Activated B cell treated with CpG ODN at 0.5 μM for 24 hours (primary cell): ENCODE results near the gene IPCEF1. TPM values are rescaled to one million over a fixed set of nuclear protein-coding genes. Genes with fewer than 3 reads are reported as not detected.

Experiments
- ATAC-seq: fragments of 200-7000 bp; cut with Tn5 transposase; one replicate; pipeline ENCODE4 v1.10.0; 2021; ENCODE audit warnings: low read depth, mild to moderate bottlenecking, moderate library complexity
- CTCF ChIA-PET: fragments of 350-600 bp; sonication (Branson Sonifier 250); formaldehyde crosslinking; loops from one replicate; lab custom pipeline; 2021; ENCODE audit warnings: antibody characterized with exemption; lab: Charles Lee
- POLR2A ChIA-PET: fragments of 350-600 bp; sonication (Branson Sonifier 250); formaldehyde crosslinking; loops from one replicate; lab custom pipeline; 2021; ENCODE audit warnings: antibody characterized with exemption; lab: Charles Lee
- DNase-seq: peaks from one replicate; pipeline ENCODE4 v3.0.0; 2022
- H3K27ac Mint-ChIP-seq: one replicate; pipeline ENCODE4 v1.8.0; 2020; ENCODE audit warnings: mixed read lengths
- H3K27me3 Mint-ChIP-seq: one replicate; pipeline ENCODE4 v1.8.0; 2021; ENCODE audit warnings: mixed read lengths
- H3K36me3 Mint-ChIP-seq: one replicate; pipeline ENCODE4 v1.8.0; 2021; ENCODE audit warnings: low read depth, mixed read lengths
- H3K4me1 Mint-ChIP-seq: one replicate; pipeline ENCODE4 v1.8.0; 2021; ENCODE audit warnings: mixed read lengths
- H3K4me3 Mint-ChIP-seq: one replicate; pipeline ENCODE4 v1.8.0; 2020; ENCODE audit warnings: mild to moderate bottlenecking, mixed read lengths
- H3K9me3 Mint-ChIP-seq: one replicate; pipeline ENCODE4 v1.8.0; 2020; ENCODE audit warnings: mixed read lengths
- CTCF ChIP-seq: fragments of 200-600 bp; IDR thresholded peaks from one replicate; pipeline ENCODE4 v1.8.0; 2022; ENCODE audit warnings: antibody characterized with exemption, mild to moderate bottlenecking
- intact Hi-C: fragments of 100-400 bp; cut with micrococcal nuclease; formaldehyde crosslinking; loops from one replicate; pipeline ENCODE4 v1.15.1; 2024
- total RNA-seq: library from RNA; stranded (reverse); gene quantifications from 2 replicates; pipeline ENCODE4 v1.2.3, GENCODE V29; 2022

Gene IPCEF1
- total RNA-seq, 1 donor from 2014 or later = 2.1 TPM

- ChIA-PET CTCF (no interaction called here), POLR2A (no interaction called here)
- no peak for TF ChIP-seq CTCF
- Mint-ChIP-seq H3K36me3 (no peaks in the 10 kb centered on the region), H3K4me3 (no peak overlapping the region), H3K4me1 (no peaks in the 10 kb centered on the region), H3K9me3 (no peaks in the 10 kb centered on the region), H3K27ac (no peak overlapping the region), H3K27me3 (peaks cover 2% of the 10 kb centered on the region)
- DNase-seq = no peak
- no peak for ATAC-seq
- intact Hi-C loops = no loop called here
Observed at GRCh38 chr6:154383273-154383672, 26.7 kb upstream of the IPCEF1 start.

GRCh38 chr6:154382740-154383139 is 26.1 kb upstream of the IPCEF1 start:
- intact Hi-C loops = no loop called here
- no peak for DNase-seq
- CTCF ChIA-PET = no interaction called here
- no peak for ATAC-seq
- POLR2A ChIA-PET = no interaction called here
- Mint-ChIP-seq H3K27ac (no peak overlapping the region), H3K4me1 (no peaks in the 10 kb centered on the region), H3K27me3 (peaks cover 2% of the 10 kb centered on the region), H3K4me3 (no peak overlapping the region), H3K9me3 (no peaks in the 10 kb centered on the region), H3K36me3 (no peaks in the 10 kb centered on the region)
- no peak for TF ChIP-seq CTCF

- CTCF ChIA-PET = no interaction called here
- Mint-ChIP-seq H3K27me3 (peaks cover 2% of the 10 kb centered on the region), H3K4me3 (no peak overlapping the region), H3K36me3 (no peaks in the 10 kb centered on the region), H3K4me1 (no peaks in the 10 kb centered on the region), H3K9me3 (no peaks in the 10 kb centered on the region), H3K27ac (no peak overlapping the region)
- TF ChIP-seq CTCF = no peak
- ATAC-seq = no peak
- no peak for DNase-seq
- POLR2A ChIA-PET = no interaction called here
- intact Hi-C loops = no loop called here
Observed at GRCh38 chr6:154381548-154381947, 24.9 kb upstream of the IPCEF1 start.

GRCh38 chr6:154380741-154381140 is 24.1 kb upstream of the IPCEF1 start:
- Mint-ChIP-seq H3K4me3 (no peak overlapping the region), H3K27me3 (no peaks in the 10 kb centered on the region), H3K36me3 (no peaks in the 10 kb centered on the region), H3K27ac (no peak overlapping the region), H3K9me3 (no peaks in the 10 kb centered on the region), H3K4me1 (no peaks in the 10 kb centered on the region)
- POLR2A ChIA-PET = no interaction called here
- CTCF ChIA-PET = no interaction called here
- DNase-seq (no peak), ATAC-seq (no peak)
- intact Hi-C loops = no loop called here
- no peak for TF ChIP-seq CTCF

- Mint-ChIP-seq H3K4me1 (no peaks in the 10 kb centered on the region), H3K27me3 (no peaks in the 10 kb centered on the region), H3K9me3 (no peaks in the 10 kb centered on the region), H3K4me3 (no peak overlapping the region), H3K36me3 (no peaks in the 10 kb centered on the region), H3K27ac (no peak overlapping the region)
- ChIA-PET CTCF (interaction anchor here (0.6 kb wide), 1 partner anchor 8 kb away, joined by 3 read pairs; no protein-coding TSS in a partner anchor), POLR2A (no interaction called here)
- intact Hi-C loops = no loop called here
- no peak for TF ChIP-seq CTCF
- DNase-seq (no peak), ATAC-seq (no peak)
Observed at GRCh38 chr6:154379585-154379984, 23.0 kb upstream of the IPCEF1 start.
